NCI-H128 (cell line): ENCODE data around the gene NECTIN1.
A peak's percentile ranks its signal among the peaks of the same experiment; 100 is the strongest.

Source experiments
- DNase-seq: peaks from one replicate; lab custom pipeline; 2025; ENCODE audit not compliant: unreplicated experiment; lab: John Stamatoyannopoulos, UW

The NECTIN1 gene

DNA sequence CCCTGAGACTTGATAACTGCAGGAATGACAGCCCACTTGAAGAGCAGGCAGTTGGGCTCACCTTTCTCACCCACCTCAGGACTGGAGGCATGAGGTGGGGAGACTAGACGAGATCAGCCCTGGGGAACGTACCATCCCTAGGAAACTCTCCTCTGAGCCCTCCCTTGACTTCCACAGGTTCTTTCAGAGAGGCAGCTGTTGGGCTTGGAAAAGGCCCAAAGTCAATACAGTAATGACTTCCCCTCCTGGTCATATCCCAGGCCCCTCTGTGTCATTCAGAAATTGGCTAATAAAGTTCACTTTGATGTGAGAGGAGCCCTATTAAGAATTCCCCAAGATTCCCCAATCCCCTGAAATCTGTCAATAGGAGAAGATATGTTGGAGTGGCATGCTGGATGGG, 5.8 kb upstream of the NECTIN1 start:
- DNase-seq, result no peak

DNA sequence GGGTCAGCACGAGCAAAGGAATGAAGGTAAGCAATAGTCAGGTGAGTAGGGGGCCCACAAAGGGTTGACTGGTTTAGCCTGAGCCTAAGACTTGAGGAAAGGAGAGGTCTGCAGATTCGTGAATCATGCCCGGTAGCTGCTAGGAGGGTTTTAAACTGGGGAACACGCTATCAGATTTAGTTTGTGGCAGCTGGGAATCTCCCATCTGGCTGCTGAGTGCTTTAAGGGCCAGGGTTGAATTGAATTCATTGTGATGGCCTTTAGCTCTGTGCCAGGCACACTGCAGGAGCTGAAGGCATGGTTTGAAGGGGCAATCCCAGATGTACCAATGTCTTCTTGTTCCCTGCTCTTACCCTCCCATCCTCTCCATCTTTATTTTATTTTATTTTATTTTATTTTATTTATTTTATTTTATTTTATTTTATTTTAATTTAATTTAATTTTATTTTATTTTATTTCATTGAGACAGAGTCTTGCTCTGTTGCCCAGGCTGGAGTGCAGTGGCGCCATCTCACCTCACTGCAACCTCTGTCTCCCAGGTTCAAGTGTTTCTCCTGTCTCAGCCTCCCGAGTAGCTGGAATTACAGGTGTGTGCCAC, 1.9 kb upstream of the NECTIN1 start:
- DNase-seq, result no peak

DNA sequence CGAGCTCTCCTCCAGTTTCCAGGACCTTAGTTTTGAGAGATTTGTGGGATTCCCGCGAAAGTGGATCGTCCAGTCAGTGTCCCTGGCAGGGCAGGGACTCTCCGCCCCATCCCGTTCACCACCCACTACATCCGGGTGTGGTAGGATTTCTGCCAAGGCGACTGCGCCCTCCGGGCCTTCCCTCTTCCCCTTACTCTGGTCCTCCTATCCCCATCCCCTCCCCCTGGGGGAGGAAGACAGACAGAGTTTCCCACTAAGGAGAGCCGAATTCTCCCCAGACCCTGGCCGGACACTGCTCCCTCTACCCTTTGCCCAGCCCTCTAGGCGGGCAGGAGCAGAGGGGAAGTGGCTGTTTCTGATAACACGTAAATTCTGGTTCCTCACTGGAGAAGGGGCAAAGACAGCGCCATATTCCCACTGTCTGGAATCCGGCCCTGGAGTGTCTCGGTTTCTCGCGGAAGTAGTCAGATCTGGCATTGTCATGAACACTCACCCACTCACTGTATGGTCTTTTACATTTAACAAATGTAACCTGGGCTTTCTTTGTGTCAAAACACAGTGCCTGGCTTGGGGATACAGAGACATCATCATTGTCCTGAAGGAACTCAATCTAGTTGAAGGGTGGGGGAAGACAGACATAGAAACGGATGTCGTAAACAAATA, 1.1 kb upstream of the NECTIN1 start:
- DNase-seq, result no peak

DNA sequence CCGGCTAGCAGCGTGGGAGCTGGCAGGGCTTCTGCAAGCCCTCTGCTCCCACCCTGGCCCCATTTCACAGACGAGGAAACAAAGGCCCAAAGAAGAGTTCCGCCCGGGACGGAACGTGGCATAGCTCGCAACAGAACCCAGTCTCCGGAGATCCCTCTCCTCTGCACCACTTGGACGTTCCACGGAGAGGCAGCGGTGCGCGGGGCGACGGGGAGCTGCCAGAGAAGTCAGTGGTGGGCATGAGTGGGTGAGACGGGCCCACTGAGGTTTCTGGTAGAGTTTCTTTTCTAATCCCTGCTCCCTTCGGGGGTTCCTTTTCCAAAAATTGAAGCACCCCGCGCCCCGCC, 554 bp upstream of the NECTIN1 start:
- DNase-seq, result no peak

DNA sequence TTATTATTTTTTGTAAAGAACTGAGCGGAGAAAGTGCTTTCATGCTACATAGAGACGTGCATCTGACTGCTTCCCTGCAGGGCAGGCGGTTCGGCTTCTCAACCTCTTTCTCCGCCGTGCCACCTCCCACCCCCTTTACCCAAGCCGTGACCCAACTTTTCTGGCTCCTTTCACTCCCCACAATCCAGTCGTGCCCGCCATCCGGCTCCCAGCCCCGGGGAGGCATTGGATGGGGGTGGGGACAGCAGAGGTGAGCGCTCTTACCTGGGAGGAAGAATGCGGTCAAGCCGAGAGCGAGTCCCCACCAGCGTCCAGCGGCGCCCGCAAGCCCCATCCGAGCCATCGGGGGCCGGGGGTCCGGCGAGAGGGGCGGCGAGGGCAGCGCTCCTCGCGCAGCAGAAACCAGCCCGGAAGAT, 781 bp downstream of the NECTIN1 start:
- DNase-seq, result no peak

DNA sequence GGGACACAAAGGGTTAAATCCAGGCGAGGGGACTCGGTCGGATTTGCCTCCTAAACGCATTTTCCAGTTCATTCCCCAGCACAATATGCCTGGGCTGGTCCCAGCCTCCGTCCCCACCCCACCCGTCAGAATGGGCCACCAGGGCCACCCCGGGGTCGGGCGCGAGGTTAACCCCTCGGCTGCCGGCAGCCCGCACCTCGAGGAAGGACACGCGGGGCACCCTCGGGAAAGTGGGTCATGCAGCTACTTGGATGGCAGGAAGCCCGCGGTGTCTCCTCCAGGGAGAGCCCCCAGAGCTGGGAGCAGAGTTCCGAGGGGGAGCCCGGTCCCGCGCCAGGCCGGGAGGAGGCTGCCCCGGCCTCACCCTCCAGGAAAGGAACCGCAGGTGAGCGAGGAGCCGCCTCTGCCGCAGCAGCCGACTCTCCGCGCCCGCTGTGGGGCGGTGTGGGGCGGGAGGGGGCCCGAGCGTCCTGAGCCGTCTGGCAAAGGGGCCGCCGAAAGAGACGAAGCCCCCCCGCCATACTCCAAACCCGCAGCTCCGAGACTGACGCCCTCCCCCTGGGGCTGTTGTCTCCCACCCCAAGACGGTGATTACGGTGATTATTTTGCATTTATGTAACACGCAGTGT, 1.4 kb downstream of the NECTIN1 start:
- no peak for DNase-seq

DNA sequence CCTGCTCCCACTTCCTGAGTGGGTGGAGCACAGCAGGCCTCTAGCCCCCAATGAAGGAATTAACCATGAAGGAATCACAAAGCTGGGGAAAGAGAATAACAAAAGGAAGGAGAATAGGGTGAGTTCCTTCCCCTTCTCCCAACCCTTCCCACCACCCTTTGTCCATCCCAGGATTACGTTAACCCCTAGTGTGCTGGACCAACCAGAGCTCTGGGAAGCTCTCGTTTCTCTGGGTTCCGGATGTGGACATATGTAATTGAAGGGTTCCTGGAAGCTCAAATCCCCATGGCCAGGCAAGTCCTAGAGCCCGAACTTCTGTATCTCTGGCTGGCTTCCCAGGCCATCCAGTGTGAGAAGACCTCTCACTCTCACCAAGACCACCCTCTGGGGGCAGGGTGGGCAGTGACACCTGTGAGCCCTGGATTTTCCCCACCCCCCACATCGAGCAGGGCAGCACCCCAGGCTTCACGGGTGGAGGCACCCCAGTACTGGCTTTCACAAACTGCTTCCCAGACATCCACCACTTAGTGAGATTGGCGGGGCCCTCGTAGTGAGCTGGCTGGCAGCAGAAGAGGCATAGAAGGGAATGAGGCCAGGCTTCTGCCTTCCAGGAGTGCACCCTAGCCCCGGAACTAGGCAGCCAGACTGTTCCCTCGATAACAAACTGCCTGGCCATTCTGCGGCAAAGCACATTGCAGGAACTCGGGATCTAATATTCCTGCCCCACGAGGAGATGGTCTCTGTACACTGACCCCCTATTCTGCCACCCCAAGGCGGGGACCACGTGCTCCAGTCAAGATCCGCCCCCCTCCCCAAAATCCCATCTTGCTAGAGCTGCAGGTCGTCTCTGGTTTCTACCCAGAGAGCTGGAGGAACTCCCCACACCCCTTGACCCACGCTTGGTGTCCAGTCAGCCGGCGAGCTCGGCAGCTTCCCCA, 2.1 kb downstream of the NECTIN1 start:
- no peak for DNase-seq

DNA sequence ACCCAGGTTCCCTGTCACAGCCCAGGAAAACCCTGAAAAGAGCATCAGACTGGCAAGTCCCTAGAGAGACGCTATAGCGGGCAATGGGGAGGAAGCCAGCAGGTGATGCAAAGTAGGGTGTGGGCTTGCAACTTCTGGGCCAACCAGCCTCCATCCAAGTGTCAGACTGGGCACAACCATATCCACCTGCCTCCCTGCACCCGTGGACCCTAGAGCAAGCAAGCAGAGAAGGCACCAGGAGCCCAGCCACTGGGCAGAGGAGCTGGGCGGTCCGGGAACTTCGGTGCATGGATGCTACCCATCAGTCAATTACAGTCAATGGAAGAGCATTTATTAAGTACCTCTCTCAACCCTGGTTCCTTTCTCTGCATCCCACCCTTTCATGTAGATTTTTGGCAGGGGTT, 2.8 kb downstream of the NECTIN1 start:
- DNase-seq, result no peak

DNA sequence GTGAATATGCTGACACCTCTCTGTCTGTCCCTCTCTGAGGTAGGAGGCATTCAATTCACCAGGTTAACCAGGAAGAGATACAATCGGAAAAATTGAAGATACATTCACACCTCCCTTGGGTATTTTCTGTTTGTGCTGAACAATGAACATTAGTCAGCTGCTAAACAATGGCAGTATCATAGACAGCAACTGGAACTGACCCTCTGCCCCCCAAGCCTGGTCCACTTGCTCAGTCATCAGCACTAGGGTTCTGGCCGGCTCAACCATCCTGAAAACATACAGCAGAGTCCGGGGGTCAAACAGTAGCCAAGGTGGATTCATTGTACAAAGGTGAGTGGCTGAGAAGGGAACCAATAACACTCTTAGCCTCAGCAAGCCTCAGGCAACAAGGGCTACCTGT, 4.0 kb downstream of the NECTIN1 start:
- no peak for DNase-seq

DNA sequence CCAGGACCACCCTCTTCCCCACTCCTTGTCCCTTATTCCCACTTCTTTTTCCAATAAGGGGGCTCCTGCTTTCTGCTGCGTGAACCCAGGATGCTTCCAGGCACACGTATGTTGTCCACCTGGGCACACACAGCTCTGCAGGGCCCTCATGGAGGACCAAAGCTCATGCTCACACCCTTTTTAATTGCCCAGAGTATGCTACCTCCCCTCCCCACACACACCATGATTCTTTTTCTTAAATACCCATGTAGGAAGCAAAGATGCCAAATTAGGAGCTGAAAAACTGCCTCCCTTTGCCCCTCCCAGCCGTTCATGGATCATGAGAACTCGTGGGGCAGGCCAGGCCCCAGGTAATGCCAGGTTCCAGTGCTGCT, 5.1 kb downstream of the NECTIN1 start:
- DNase-seq, result no peak

DNA sequence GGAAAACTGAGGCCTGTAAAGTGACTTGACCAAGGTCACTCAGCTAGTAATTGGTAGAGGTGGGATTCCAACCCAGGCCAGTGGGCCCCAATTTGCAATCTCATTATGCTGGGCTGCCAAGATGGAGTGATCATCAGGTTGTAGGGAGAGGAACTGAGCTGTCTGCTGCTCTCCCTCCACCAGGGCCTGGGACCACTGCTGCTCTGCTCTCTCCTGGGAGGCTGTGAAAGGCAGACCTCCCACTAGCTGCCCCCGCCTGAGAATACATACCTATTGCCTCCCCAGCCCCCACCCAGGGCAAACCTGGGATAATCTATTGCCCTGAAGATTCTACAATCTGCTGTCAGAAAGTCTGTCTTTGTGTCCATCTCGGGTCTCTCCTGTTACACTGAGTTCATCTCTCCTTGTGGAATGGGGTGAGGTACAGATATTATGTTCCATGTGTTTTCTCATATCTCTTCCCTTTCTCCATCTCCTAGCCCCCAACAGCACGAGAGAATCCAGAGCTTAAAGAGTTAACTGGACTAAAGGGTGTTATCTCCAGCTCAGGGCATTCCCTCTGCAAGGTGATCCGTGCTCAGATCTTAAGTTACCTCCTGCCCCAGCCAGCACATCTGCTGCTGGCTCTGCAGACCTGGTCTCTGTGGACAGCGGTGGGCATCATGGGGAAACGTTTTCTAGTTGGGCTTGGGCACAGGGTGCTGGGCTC, 5.6 kb downstream of the NECTIN1 start:
- DNase-seq, result no peak

DNA sequence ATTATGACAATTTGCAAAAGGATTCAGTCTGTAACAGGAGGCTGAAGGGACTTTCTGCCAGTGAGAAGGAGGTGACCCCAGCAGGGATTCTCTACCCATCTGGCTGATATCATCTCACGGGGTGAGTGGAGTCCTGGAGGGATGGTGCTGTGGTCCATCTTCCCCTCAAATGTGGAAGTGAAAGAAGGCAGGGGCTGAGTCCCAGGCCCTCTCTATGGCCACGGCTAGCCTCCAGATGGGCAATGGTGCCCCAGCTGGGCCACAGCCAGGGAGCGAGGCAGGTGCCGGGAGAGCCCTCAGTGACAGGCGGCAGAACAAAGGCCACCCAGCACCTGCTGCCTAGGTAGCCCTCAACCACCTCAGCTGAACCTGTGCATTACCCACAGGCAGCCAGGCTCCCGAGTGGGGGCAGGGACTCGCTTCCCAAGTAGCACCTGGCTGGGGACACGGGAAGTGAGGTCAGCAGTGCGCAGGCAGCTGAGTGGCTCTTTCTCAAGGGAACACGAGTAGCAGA, 6.7 kb downstream of the NECTIN1 start:
- DNase-seq, result peak; percentile 28

DNA sequence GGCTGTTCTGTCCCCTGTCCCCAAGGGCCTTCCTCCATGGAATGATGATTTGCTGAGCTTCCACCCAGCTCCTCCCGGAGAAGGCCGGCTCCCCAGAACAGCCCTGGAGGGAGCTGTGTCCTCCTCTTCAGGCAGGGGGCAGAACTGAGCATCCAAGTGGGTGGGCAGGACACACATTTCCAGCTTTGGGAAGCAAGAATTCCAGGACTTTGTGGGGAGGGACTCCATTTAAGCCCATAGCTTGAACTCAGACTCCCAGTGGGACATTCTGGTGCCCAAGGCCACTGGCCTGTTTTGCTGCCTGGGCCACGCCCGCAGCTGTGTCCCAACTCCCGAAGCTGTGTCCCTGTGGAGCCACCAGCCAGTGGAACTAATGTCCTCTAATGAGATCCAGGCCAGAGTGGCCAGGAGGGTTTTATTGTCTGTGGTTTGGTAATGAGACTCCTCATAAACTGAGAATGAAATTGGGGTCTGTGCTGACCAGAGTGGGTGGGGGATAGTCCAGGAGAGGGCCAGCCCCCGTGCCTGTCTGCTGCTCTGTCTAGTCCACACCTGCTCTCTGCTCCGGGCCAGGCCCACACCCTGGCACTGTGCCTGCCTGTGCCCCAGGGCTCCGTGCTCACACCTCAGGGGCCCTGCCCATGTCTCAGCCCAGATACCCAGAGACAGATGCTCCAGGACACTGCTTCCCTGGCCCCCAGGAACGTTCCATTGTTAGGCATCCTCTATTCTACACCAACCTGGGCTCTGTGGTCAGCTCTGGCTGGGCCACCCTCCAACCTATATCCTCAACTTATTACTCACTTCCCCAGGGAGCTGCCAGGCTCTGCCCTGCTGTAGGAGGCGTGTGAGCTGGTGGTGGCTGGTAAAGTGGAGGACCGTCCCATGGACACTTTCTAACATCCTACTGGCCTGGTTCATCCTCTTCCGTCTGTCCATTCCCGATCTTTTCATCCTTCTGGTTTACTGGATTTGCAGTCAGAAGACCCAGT, 7.6 kb downstream of the NECTIN1 start:
- DNase-seq, result no peak

DNA sequence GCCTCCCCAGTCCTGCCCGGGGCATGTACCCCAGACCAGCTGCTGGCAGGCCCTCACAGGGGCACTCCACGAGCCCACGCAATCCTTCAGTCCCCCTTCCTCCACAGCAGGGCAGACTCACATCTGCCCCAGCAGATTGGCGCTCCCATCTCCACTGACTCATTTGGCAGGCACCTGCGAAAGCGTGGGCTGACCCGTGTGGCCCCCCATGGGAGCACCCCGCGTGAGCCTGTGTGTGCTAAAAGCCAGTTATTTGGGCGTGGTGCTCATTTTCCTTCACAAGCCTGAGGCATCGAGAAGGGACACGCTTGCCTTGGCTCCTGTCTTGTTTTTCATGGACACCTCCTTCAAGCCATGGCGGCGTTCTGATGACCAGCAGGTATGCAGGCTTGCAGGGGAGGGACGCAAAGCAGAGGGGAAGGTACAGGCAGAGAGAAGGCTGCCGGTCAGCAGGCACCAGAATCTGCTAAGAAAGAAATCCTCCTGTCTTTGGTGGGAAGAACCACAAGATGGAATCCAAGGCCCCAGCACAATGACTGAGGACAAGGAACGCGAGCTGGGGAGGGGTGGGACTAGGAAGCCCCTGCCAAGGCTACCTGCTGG, 8.6 kb downstream of the NECTIN1 start:
- no peak for DNase-seq

DNA sequence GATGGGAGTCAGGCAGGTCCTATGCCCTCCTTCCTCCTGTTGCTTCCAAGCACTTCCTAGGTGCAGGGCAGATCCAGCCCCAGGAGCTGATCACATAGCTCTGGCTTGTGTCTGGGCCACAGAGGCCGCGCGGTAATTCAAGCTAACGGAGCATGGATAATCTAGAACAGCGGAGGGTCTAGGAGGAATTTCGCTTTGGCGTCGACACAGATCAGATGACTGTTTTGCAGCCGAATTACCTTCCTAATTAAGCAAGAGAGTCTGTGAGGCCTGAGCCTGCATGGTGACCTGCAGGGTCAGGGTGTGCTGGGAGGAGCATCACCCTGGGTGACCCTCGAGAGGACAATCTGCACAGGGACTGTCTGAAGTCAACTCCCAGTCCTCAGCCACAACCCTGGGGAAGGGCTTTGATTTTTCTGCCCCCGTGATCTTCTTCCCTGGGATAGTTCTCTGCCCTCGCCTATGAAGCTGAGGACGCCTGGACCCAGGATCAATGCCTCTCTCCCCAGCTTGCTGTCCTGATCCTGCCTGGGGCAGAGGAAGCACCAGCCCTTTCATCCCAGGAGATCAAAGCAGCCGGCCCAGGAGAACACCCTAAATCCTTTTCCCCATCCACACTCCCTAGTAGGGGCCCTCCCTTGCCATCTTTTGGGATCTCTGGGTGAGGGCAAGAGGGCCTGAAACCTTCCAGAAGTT, 11.0 kb downstream of the NECTIN1 start:
- no peak for DNase-seq

DNA sequence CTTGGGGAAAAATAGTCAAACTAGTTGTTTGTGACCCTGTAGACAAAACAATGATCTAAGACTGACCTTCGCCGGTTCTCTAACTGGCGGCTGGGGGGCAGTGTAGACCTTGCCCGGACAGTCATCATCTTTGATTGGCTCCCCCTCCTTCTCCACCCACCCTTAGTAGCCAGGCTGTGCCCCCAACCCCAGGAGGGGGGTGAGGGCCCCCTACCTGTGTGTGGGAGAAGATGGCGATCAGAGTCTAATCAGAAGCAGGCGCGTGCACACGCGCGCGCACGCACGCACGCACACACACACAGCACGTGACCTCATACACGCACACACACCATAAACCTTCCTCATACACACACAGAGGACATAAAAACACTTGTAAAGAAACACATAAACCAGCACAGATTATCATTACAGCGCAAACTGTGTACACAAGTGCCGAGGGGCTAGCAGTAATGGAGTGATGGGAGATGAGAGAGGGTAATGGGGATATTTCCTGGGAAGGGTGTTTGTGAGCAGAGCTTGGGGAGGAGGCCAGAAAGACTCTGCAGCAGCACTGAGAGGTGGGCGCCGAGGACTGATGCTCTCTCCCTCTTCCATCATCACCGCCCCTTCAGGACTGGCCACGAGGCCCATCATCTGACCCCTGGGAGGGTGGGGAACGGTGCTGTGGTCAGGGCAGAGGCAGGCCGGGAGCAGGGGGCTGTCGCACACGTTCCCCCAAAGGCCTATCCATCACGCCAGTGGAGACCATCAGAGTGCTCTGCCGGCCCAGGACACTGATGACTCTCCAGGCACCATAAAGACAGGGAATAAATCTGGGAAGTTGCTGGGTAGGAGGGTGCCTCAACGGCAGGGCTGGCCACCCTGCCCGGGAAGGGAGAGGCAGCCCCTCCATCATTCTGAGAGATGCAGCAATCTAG, 12.2 kb downstream of the NECTIN1 start:
- no peak for DNase-seq

DNA sequence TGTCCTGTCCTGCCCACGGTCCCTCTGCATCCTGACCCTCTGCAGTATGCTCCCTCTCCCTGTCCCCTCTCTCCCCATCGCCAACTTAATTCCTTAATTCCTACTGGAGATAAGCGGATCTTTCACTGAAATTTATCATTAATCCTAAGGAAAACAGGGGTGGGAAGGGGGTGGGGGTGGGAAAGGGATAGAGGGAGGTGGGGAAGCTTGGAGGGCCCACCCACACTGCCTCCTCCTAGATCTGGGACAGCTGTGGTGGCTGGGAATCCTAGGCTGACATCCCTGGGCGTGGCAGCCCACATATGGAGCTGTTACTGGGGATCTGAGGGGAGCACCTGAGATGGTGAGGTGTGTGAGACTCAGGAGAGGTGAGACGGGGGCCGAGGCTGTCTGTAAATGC, 14.4 kb downstream of the NECTIN1 start:
- DNase-seq, result no peak

DNA sequence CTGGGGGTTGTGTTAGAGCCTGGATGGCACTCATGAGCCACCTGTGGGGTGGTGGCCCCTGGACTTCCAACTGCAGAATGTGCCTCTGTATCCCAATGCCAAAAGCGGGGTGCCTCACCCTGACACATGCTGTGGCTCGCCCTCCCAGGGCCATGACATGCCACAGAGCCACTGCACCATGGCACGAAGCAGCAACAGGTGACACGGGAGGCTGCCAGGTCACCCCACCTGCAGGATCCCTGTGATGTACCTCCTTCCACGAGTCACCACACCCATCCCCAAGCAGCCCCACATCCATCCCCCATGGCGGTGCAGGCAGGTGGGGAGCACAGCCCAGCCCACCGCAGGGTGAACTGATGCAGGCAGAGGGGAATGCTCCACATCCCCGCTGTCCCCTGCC, 14.8 kb downstream of the NECTIN1 start:
- no peak for DNase-seq
